Fibroblast of pulmonary artery (primary cell): ENCODE results near the gene PRPF19.

Source experiments
- DNase-seq: peaks from one replicate; pipeline ENCODE4 v3.0.0-alpha.2; 2010; ENCODE audit warnings: low read depth
- H3K4me3 ChIP-seq: replicated peaks from 2 replicates; pipeline ENCODE4 v1.5.1; 2011; ENCODE audit warnings: low read depth, mild to moderate bottlenecking, control low read depth, low read length, moderate library complexity
- TF ChIP-seq, protein P1 (sequence below): IDR thresholded peaks from 2 replicates; pipeline ENCODE4 v1.5.1; 2011; ENCODE audit warnings: mild to moderate bottlenecking, control low read depth, low read length, inconsistent platforms; ENCODE audit errors: missing control alignments

The PRPF19 gene

GRCh38 chr11:60928563-60929001 lies 22.2 kb upstream of the PRPF19 start:
- TF ChIP-seq, protein P1, sequence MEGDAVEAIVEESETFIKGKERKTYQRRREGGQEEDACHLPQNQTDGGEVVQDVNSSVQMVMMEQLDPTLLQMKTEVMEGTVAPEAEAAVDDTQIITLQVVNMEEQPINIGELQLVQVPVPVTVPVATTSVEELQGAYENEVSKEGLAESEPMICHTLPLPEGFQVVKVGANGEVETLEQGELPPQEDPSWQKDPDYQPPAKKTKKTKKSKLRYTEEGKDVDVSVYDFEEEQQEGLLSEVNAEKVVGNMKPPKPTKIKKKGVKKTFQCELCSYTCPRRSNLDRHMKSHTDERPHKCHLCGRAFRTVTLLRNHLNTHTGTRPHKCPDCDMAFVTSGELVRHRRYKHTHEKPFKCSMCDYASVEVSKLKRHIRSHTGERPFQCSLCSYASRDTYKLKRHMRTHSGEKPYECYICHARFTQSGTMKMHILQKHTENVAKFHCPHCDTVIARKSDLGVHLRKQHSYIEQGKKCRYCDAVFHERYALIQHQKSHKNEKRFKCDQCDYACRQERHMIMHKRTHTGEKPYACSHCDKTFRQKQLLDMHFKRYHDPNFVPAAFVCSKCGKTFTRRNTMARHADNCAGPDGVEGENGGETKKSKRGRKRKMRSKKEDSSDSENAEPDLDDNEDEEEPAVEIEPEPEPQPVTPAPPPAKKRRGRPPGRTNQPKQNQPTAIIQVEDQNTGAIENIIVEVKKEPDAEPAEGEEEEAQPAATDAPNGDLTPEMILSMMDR, result no peak
- DNase-seq, result no peak
- H3K4me3 ChIP-seq, result no peak overlapping the region

GRCh38 chr11:60927600-60927999 lies 21.2 kb upstream of the PRPF19 start:
- no peak overlapping the region for H3K4me3 ChIP-seq
- TF ChIP-seq, protein P1, result no peak

DNA sequence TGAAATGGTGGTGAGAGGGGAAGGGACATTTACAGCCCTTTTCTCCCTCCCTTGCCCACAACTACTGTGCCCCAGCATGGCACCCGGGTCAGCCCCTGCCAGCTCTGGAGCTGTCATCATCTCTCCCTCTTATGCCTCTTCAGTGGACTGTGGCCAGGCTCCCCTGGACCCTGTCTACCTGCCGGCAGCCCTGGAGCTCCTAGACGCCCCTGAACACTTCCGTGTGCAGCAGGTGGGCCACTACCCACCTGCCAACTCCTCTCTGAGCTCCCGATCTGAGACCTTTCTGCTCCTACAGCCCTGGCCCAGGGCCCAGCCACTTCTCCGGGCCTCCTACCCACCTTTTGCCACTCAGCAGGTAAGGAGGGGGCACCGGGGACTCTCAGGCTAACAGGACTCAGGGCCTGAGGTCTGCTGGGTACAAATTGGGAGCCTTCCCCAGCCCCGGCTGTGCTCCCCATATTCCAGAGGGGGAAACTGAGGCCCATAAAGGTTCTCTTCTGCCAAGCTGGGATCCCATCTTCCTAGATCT lies 20.7 kb upstream of the PRPF19 start:
- no peak overlapping the region for H3K4me3 ChIP-seq
- no peak for DNase-seq
- TF ChIP-seq, protein P1, result no peak

More at GRCh38 chr11:60927600-60927999, 21.2 kb upstream of the PRPF19 start:
- DNase-seq, result no peak

- DNase-seq, result no peak
- no peak overlapping the region for H3K4me3 ChIP-seq
- TF ChIP-seq, protein P1, result no peak
These were observed 20.1 kb upstream of the PRPF19 start for GRCh38 chr11:60926500-60926899.

GRCh38 chr11:60925868-60926267 lies 19.5 kb upstream of the PRPF19 start:
- TF ChIP-seq, protein P1, result no peak
- peak overlapping the region; percentile 78 for H3K4me3 ChIP-seq
- peak; percentile 66 for DNase-seq

DNA sequence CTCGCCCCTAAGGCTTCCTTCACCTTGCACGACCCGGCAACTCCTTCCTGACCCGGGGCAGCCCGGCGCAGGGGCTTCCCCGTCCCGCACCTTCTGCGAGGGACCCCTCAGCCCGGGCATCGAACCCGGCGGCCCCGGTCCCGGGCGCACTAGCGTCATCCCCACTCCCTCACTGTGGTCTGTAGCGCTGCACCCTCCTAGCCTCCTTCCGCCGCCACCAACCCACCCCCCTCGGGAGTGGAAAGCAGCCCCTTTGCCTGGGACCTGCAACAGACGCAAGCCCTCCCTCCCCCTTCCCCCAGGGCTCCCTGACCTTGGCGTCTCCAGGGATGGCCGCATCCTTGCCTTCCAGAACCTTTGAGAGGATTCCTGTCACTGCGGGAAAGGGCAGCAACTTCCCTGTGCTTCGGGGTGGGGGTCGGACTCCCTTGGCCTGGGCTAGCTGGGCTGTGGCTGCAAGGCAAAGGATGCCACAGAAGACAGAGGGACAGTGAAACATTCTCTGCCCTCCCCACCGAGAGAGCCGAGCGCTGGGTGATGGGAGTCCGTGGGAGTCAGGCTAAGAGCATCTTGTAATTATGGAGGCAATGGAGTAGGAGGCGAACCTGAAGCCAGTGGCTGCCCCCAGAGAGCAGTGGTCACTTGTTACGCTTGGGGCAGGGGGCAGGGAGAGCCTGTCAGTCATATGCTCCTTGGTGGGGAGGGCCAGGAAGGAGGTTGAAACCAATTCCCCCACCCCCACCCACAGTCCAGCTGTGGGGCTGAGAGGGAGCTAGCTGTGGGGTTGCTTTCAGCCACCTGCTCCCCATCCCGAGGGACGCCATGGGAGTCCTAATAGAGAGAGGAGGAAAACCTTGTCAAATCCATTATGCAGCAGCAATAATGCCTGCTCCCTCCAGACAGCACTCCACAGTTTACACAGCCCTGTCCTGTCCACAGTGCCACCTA lies 18.8 kb upstream of the PRPF19 start:
- peak overlapping the region; percentile 78 for H3K4me3 ChIP-seq
- TF ChIP-seq, protein P1, result no peak
- DNase-seq, result no peak
